B cell (primary cell): ENCODE data around the gene S100A13. TPM values are rescaled to one million over a fixed set of nuclear protein-coding genes. Genes with fewer than 3 reads are reported as not detected.
A peak's percentile ranks its signal among the peaks of the same experiment; 100 is the strongest.

Experiments used
- ATAC-seq: fragments of 200-7000 bp; cut with Tn5 transposase; one replicate; pipeline ENCODE4 v1.10.0; 2021; ENCODE audit warnings: low read depth, mild to moderate bottlenecking, moderate number of reproducible peaks, moderate library complexity
- CTCF ChIA-PET: fragments of 350-600 bp; sonication (Branson Sonifier 250); formaldehyde crosslinking; loops from one replicate; lab custom pipeline; 2021; ENCODE audit warnings: antibody characterized with exemption, inconsistent platforms; lab: Charles Lee
- POLR2A ChIA-PET: fragments of 350-600 bp; sonication (Branson Sonifier 250); formaldehyde crosslinking; loops from one replicate; lab custom pipeline; 2021; ENCODE audit warnings: antibody characterized with exemption; lab: Charles Lee
- DNase-seq: peaks from one replicate; pipeline ENCODE4 v3.0.0; 2013
- H2AFZ ChIP-seq: 2 replicates; pipeline ENCODE4 v1.6.1; 2012; ENCODE audit warnings: mild to moderate bottlenecking, low read depth, low read length; ENCODE audit not compliant: insufficient read depth, poor library complexity, severe bottlenecking
- H3K27ac ChIP-seq, 2 donors: 1 replicate in 1 of 2; 2 replicates in 1 of 2; pipeline ENCODE4 v1.5.1; 2012 to 2013; ENCODE audit warnings: low read length in 2 of 2, mild to moderate bottlenecking in 2 of 2, moderate library complexity in 1 of 2
- H3K27me3 ChIP-seq, 4 experiments: fragments of 200-600 bp in 1 of 4; sonication (generic) in 1 of 4; replicated peaks in 1 of 4; 1 replicate in 2 of 4; 2 replicates in 2 of 4; pipeline versions ENCODE4 v1.6.1 to v1.7.0; 2013 to 2016; ENCODE audit warnings: low read length in 3 of 4, mild to moderate bottlenecking in 2 of 4, mixed read lengths in 1 of 4, moderate library complexity in 1 of 4; ENCODE audit not compliant: insufficient read depth in 4 of 4, control insufficient read depth in 3 of 4; ENCODE audit errors: control extremely low read depth in 1 of 4
- H3K36me3 ChIP-seq, 2 experiments: replicated peaks in 1 of 2; 1 replicate in 1 of 2; 2 replicates in 1 of 2; pipeline versions ENCODE4 v1.6.1 to v1.7.1; 2013; ENCODE audit warnings: low read length in 1 of 2; ENCODE audit not compliant: insufficient read depth in 2 of 2, control insufficient read depth in 1 of 2; ENCODE audit errors: control extremely low read depth in 1 of 2, extremely low read depth in 1 of 2
- H3K4me1 ChIP-seq, 2 donors: fragments of 200-600 bp in 1 of 2; sonication (generic) in 1 of 2; 1 replicate in 1 of 2; 2 replicates in 1 of 2; pipeline versions ENCODE4 v1.5.1 to v1.6.1; 2013 to 2017; ENCODE audit warnings: low read length in 2 of 2; ENCODE audit not compliant: control insufficient read depth in 2 of 2, insufficient read depth in 2 of 2
- H3K4me2 ChIP-seq: replicated peaks from 2 replicates; pipeline ENCODE3; 2012; ENCODE audit warnings: mild to moderate bottlenecking, low read depth, low read length; ENCODE audit not compliant: poor library complexity, severe bottlenecking
- H3K4me3 ChIP-seq, 5 experiments: fragments of 200-600 bp in 1 of 5; sonication (generic) in 1 of 5; 1 replicate in 3 of 5; 2 replicates in 2 of 5; pipeline versions ENCODE4 v1.5.1 to v1.7.0; 2011 to 2016; ENCODE audit warnings: low read length in 4 of 5, mild to moderate bottlenecking in 4 of 5, low read depth in 2 of 5, control low read depth in 1 of 5, moderate library complexity in 1 of 5; ENCODE audit not compliant: insufficient read depth in 1 of 5; ENCODE audit errors: control extremely low read depth in 1 of 5, extremely low read depth in 1 of 5
- H3K79me2 ChIP-seq: fragments of 200-600 bp; sonication (generic); one replicate; pipeline ENCODE4 v1.6.0; 2016; ENCODE audit warnings: low read length; ENCODE audit not compliant: control insufficient read depth, insufficient read depth
- H3K9ac ChIP-seq: fragments of 200-600 bp; sonication (generic); 2 replicates; pipeline ENCODE4 v1.6.1; 2017; ENCODE audit warnings: mild to moderate bottlenecking, low read length, moderate library complexity
- H3K9me3 ChIP-seq, 3 donors: one replicate each; pipeline versions ENCODE4 v1.6.1 to v1.7.1; 2013; ENCODE audit warnings: low read length in 2 of 3; ENCODE audit not compliant: control insufficient read depth in 2 of 3, insufficient read depth in 1 of 3; ENCODE audit errors: control extremely low read depth in 1 of 3
- H4K20me1 ChIP-seq: 2 replicates; pipeline ENCODE4 v1.6.0; 2012; ENCODE audit warnings: mild to moderate bottlenecking, low read length; ENCODE audit not compliant: insufficient read depth, control insufficient read depth, poor library complexity, severe bottlenecking
- H3K27ac Mint-ChIP-seq: one replicate; pipeline ENCODE4 v1.8.0; 2021; ENCODE audit warnings: mixed read lengths
- H3K27me3 Mint-ChIP-seq: one replicate; pipeline ENCODE4 v1.8.0; 2021; ENCODE audit warnings: mixed read lengths
- H3K4me1 Mint-ChIP-seq: one replicate; pipeline ENCODE4 v1.8.0; 2021; ENCODE audit warnings: mixed read lengths
- H3K4me3 Mint-ChIP-seq: one replicate; pipeline ENCODE4 v1.8.0; 2021; ENCODE audit warnings: mixed read lengths
- H3K9me3 Mint-ChIP-seq: one replicate; pipeline ENCODE4 v1.8.0; 2022; ENCODE audit warnings: mixed read lengths; ENCODE audit not compliant: insufficient read depth
- CTCF ChIP-seq: fragments of 200-600 bp; IDR thresholded peaks from one replicate; pipeline ENCODE4 v1.8.0; 2022; ENCODE audit warnings: antibody characterized with exemption, mild to moderate bottlenecking
- EZH2 ChIP-seq: IDR thresholded peaks from 2 replicates; pipeline ENCODE4 v1.6.1; 2012; ENCODE audit warnings: borderline replicate concordance, low read depth, mild to moderate bottlenecking, moderate library complexity, low read length; ENCODE audit not compliant: insufficient read depth, poor library complexity, severe bottlenecking
- WGBS: methylation state at CpG from one replicate; pipeline ENCODE4 v1.1.5; 2013; ENCODE audit warnings: missing lambda C conversion rate; ENCODE audit not compliant: insufficient coverage; 5-methylcytosine and 5-hydroxymethylcytosine counted together
- intact Hi-C: fragments of 100-400 bp; cut with micrococcal nuclease; formaldehyde crosslinking; loops from one replicate; pipeline ENCODE4 v1.10.0; 2022
- polyA plus RNA-seq: library from polyadenylated mRNA; depleted of rRNA; stranded (reverse); fragments of >200 nt; gene quantifications from 2 replicates; pipeline ENCODE4 v1.2.3, GENCODE V29; 2012
- total RNA-seq, 2 donors: library from RNA; stranded (reverse); fragments of 120-200 nt in 1 of 2; gene quantifications; 1 replicate in 1 of 2; 2 replicates in 1 of 2; pipeline versions ENCODE4 v1.2.3 to v1.2.4, GENCODE V29; 2013 to 2022

Gene S100A13
- total and polyA plus RNA-seq, 2 donors (not counting 1 experiment from before 2014, with no cell fraction given) = 9.8 to 17.8 TPM

GRCh38 chr1:153636312-153636711 lies 9.0 kb upstream of the S100A13 start:
- H2AFZ ChIP-seq = no peak overlapping the region
- H3K9me3 ChIP-seq = peaks cover 0 to 7% (median 0%) of the 10 kb centered on the region in 3 donors
- no peaks in the 10 kb centered on the region for H3K9me3 Mint-ChIP-seq
- peaks cover 70% of the 10 kb centered on the region for H3K79me2 ChIP-seq
- H3K4me3 Mint-ChIP-seq = peak overlapping the region; percentile 19
- 100% methylated on average over 9 of the region's 9 CpGs for WGBS
- no peak overlapping the region for H3K27ac ChIP-seq
- H3K27ac Mint-ChIP-seq = no peak overlapping the region
- no peak overlapping the region for H3K9ac ChIP-seq
- H3K27me3 Mint-ChIP-seq = no peaks in the 10 kb centered on the region
- POLR2A ChIA-PET = no interaction called here
- H3K4me1 ChIP-seq = peaks cover 9 to 24% of the 10 kb centered on the region in 2 donors
- no peak overlapping the region for H3K4me3 ChIP-seq
- no peak for TF ChIP-seq EZH2
- TF ChIP-seq CTCF = no peak
- H3K4me2 ChIP-seq = no peak overlapping the region
- H3K27me3 ChIP-seq = no peaks in the 10 kb centered on the region
- intact Hi-C loops = loop anchor here (10.0 kb wide), 1 partner anchor 102 kb away; the partner anchor contains the start of gene S100A6
- H3K36me3 ChIP-seq = peaks cover 31 to 54% of the 10 kb centered on the region in 2 experiments
- CTCF ChIA-PET = interaction anchor here (0.6 to 1.0 kb wide), 2 partner anchors 10 to 64 kb away, joined by 3 to 4 read pairs; no protein-coding TSS in a partner anchor
- H3K4me1 Mint-ChIP-seq = peaks cover 44% of the 10 kb centered on the region
- no peak for DNase-seq
- peaks cover 18% of the 10 kb centered on the region for H4K20me1 ChIP-seq
- ATAC-seq = no peak

DNA sequence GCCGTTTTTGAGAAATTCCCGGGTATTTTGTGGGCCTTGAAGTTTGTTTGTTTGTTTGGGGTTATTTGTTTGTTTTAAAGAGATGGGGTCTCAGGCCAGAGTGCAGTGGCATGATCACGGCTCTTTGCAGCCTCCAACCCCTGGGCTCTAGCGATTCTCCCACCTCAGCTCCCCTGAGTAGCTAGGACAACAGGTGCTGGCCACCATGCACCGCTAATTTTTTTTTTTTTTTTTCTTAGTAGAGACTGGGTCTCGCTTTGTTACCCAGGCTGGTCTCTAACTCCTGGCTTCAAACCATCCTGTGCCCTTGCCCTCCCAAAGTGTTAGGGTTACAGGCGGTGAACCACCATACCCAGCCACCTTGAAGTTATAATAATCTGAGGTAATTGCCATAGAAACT lies 8.6 kb upstream of the S100A13 start:
- Histone ChIP-seq H3K4me2 (peak overlapping the region; percentile 76), H3K9me3 (peaks cover 0 to 7% (median 0%) of the 10 kb centered on the region in 3 donors), H3K4me1 (peaks cover 9 to 24% of the 10 kb centered on the region in 2 donors), H2AFZ (no peak overlapping the region), H3K79me2 (peaks cover 65% of the 10 kb centered on the region), H3K4me3 (no peak overlapping the region), H3K9ac (no peak overlapping the region), H4K20me1 (peaks cover 18% of the 10 kb centered on the region), H3K36me3 (peaks cover 27 to 50% of the 10 kb centered on the region in 2 experiments), H3K27me3 (no peaks in the 10 kb centered on the region), H3K27ac (peak overlapping the region in 1 of 2 donors; percentile 0)
- Mint-ChIP-seq H3K4me1 (peaks cover 39% of the 10 kb centered on the region), H3K9me3 (no peaks in the 10 kb centered on the region), H3K27me3 (no peaks in the 10 kb centered on the region), H3K27ac (peak overlapping the region; percentile 50), H3K4me3 (peak overlapping the region; percentile 72)
- intact Hi-C loops = loop anchor here (10.0 kb wide), 1 partner anchor 101 kb away; the partner anchor contains the start of gene S100A6
- ChIA-PET POLR2A (interaction anchor here (0.6 kb wide), 1 partner anchor 1623 kb away, joined by 3 read pairs; no protein-coding TSS in a partner anchor), CTCF (interaction anchor here (3.3 kb wide), 1 partner anchor 65 kb away, joined by 32 read pairs; no protein-coding TSS in a partner anchor)
- TF ChIP-seq CTCF (no peak), EZH2 (no peak)
- DNase-seq (no peak), ATAC-seq (no peak)
- 90% methylated on average over 3 of the region's 7 CpGs for WGBS
